ENCODE data around the gene ADAMTS4. TPM values are rescaled to one million over a fixed set of nuclear protein-coding genes. Genes with fewer than 3 reads are reported as not detected.
"Not testable (repeated sequence)": the region's sequence is repeated elsewhere in the genome, so short reads cannot be mapped to it uniquely, and the experiment has no call there.

ADAMTS4 gene
- total RNA-seq, 6 experiments from 2014 or later = 3.4 to 8.3 (median 6.5) TPM

GRCh38 chr1:161227196-161227871 is 28.5 kb upstream of the ADAMTS4 start:
- H3K36me3 Mint-ChIP-seq (ENCODE audit: low read depth) = peaks cover 5% of the 10 kb centered on the region; the same call in 1 of the 2 replicates
- peaks cover 1% of the 10 kb centered on the region for H3K27me3 Mint-ChIP-seq (ENCODE audit: insufficient read depth)
- no peaks in the 10 kb centered on the region for H3K9me3 Mint-ChIP-seq
- DNase-seq = peak; percentile 71
- peak overlapping the region; percentile 99 for H3K4me3 Mint-ChIP-seq
- TF ChIP-seq CTCF (IDR thresholded peaks at IDR 0.05) = peak; percentile 98
- H3K4me1 Mint-ChIP-seq (ENCODE audit: low read depth) = peaks cover 29% of the 10 kb centered on the region
- peak overlapping the region; percentile 92 for H3K27ac Mint-ChIP-seq

DNA sequence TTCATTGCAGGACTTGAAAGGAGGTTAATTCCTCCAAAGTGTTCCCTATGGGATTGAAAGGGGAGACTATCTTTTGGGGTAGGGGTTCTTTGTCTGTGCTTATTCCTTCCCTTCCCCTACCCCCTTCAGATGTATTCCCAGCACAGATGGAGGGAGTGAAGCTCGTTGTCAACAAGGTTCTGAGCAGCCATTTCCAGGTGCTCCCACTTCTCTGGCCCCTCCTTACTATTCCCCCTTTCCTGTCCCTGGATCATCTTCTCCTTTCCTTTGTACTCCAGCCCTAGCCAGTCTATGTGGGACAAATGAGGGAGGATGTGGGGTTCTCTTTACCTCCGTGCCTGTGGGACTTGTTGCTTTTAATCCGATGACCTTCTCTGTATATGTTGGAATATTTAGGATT is 27.9 kb upstream of the ADAMTS4 start:
- Mint-ChIP-seq H3K9me3 (no peaks in the 10 kb centered on the region), H3K27ac (peak overlapping the region; percentile 92), H3K36me3 (ENCODE audit: low read depth) (peaks cover 5% of the 10 kb centered on the region; the same call in 1 of the 2 replicates), H3K4me1 (ENCODE audit: low read depth) (peaks cover 29% of the 10 kb centered on the region), H3K27me3 (ENCODE audit: insufficient read depth) (peaks cover 3% of the 10 kb centered on the region), H3K4me3 (peak overlapping the region; percentile 99)
- TF ChIP-seq CTCF (IDR thresholded peaks at IDR 0.05) = no peak
- DNase-seq = no peak

GRCh38 chr1:161226320-161226711 is 27.5 kb upstream of the ADAMTS4 start:
- TF ChIP-seq CTCF (IDR thresholded peaks at IDR 0.05) = no peak
- peaks cover 5% of the 10 kb centered on the region; the same call in 1 of the 2 replicates for H3K36me3 Mint-ChIP-seq (ENCODE audit: low read depth)
- peaks cover 29% of the 10 kb centered on the region for H3K4me1 Mint-ChIP-seq (ENCODE audit: low read depth)
- peak overlapping the region; percentile 92 for H3K27ac Mint-ChIP-seq
- H3K27me3 Mint-ChIP-seq (ENCODE audit: insufficient read depth) = peaks cover 3% of the 10 kb centered on the region
- no peaks in the 10 kb centered on the region for H3K9me3 Mint-ChIP-seq
- DNase-seq = no peak
- peak overlapping the region; percentile 99 for H3K4me3 Mint-ChIP-seq

GRCh38 chr1:161225534-161226319 is 26.9 kb upstream of the ADAMTS4 start, which contains the start of gene TOMM40L:
Gene TOMM40L (plus strand): TSS chr1:161226060. CDS start chr1:161226490, 430 bp downstream.
- TF ChIP-seq CTCF (IDR thresholded peaks at IDR 0.05) = peak; percentile 78
- Mint-ChIP-seq H3K4me1 (ENCODE audit: low read depth) (peaks cover 29% of the 10 kb centered on the region), H3K36me3 (ENCODE audit: low read depth) (peaks cover 5% of the 10 kb centered on the region; the same call in 1 of the 2 replicates), H3K9me3 (no peaks in the 10 kb centered on the region), H3K4me3 (peak within 1 kb of the TSS; percentile 99), H3K27ac (peak within 1 kb of the TSS; percentile 92), H3K27me3 (ENCODE audit: insufficient read depth) (peaks cover 3% of the 10 kb centered on the region)
- peak; percentile 100 for DNase-seq

GRCh38 chr1:161225178-161225533 is 26.3 kb upstream of the ADAMTS4 start:
- Mint-ChIP-seq H3K9me3 (no peaks in the 10 kb centered on the region), H3K27me3 (ENCODE audit: insufficient read depth) (peaks cover 3% of the 10 kb centered on the region), H3K4me3 (peak overlapping the region; percentile 51), H3K4me1 (ENCODE audit: low read depth) (peaks cover 29% of the 10 kb centered on the region), H3K27ac (peak overlapping the region; percentile 53), H3K36me3 (ENCODE audit: low read depth) (peaks cover 2% of the 10 kb centered on the region; the same call in 1 of the 2 replicates)
- no peak for TF ChIP-seq CTCF (IDR thresholded peaks at IDR 0.05)
- no peak for DNase-seq

DNA sequence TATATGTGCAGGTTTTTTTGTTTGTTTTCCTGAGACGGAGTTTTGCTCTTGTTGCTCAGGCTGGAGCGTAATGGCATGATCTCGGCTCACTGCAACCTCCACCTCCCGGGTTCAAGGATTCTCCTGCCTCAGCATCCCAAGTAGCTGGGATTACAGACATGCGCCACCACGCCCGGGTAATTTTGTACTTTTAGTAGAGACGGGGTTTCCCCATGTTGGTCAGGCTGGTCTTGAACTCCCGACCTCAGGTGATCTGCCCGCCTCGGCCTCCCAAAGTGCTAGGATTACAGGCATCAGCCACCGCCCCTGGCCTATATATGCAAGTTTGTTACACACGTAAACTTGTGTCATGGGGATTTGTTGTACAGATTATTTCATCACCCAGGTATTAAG is 25.8 kb upstream of the ADAMTS4 start:
- not testable (repeated sequence) for H3K36me3 Mint-ChIP-seq (ENCODE audit: low read depth); H3K4me3 Mint-ChIP-seq; H3K27ac Mint-ChIP-seq; H3K9me3 Mint-ChIP-seq; H3K27me3 Mint-ChIP-seq (ENCODE audit: insufficient read depth); DNase-seq
- peaks cover 29% of the 10 kb centered on the region for H3K4me1 Mint-ChIP-seq (ENCODE audit: low read depth)

Data from HFFc6 (cell line).